HEK293 (cell line): ENCODE data around the gene GBX2.

Experiments used
- CTCF ChIA-PET: fragments of 350-600 bp; formaldehyde crosslinking; extraction: SDS; loops from one replicate; lab custom pipeline; 2021; ENCODE audit warnings: antibody characterized with exemption; lab: Yijun Ruan, JAX
- POLR2A ChIA-PET: fragments of 300-600 bp; formaldehyde crosslinking; extraction: SDS; loops from one replicate; lab custom pipeline; 2020; ENCODE audit warnings: antibody characterized with exemption, inconsistent platforms; lab: Yijun Ruan, JAX
- H3K27ac ChIP-seq: fragments of 200-500 bp; sonication (Bioruptor generic); 2 replicates; pipeline ENCODE4 v1.5.1; 2014; ENCODE audit warnings: low read depth, low read length, control low read depth, inconsistent platforms; ENCODE audit errors: extremely low read depth
- H3K36me3 ChIP-seq, 2 experiments: fragments of 200-500 bp in 1 of 2; sonication (Bioruptor generic) in 1 of 2; 1 replicate in 1 of 2; 2 replicates in 1 of 2; pipeline ENCODE4 v1.5.1; 2014 to 2017; ENCODE audit warnings: inconsistent platforms in 2 of 2, low read length in 2 of 2; ENCODE audit not compliant: control insufficient read depth in 2 of 2, insufficient read depth in 1 of 2
- H3K4me1 ChIP-seq: fragments of 200-500 bp; sonication (Bioruptor generic); 2 replicates; pipeline ENCODE4 v1.5.1; 2014; ENCODE audit warnings: mild to moderate bottlenecking, low read length, inconsistent platforms; ENCODE audit not compliant: control insufficient read depth, insufficient read depth
- H3K4me3 ChIP-seq: 2 replicates; pipeline ENCODE4 v1.5.1; 2011; ENCODE audit warnings: low read depth, mild to moderate bottlenecking, control low read depth, low read length, moderate library complexity
- H3K9me3 ChIP-seq: fragments of 200-500 bp; sonication (Bioruptor generic); 2 replicates; pipeline ENCODE4 v1.5.1; 2014; ENCODE audit warnings: low read depth, low read length, inconsistent platforms; ENCODE audit not compliant: control insufficient read depth, insufficient read depth
- GLI4 ChIP-seq: fragments of 450-650 bp; formaldehyde crosslinking; IDR thresholded peaks from 2 replicates; pipeline ENCODE4 v1.5.1; 2016; ENCODE audit warnings: missing biosample characterization, missing genetic modification characterization
- HIC1 ChIP-seq: fragments of 450-650 bp; formaldehyde crosslinking; IDR thresholded peaks from 2 replicates; pipeline ENCODE4 v1.5.1; 2016; ENCODE audit warnings: missing biosample characterization, missing genetic modification characterization
- SCRT2 ChIP-seq: fragments of 450-650 bp; formaldehyde crosslinking; IDR thresholded peaks from 2 replicates; pipeline ENCODE4 v1.5.1; 2016; ENCODE audit warnings: missing biosample characterization, missing genetic modification characterization
- SETDB1 ChIP-seq: IDR thresholded peaks from one replicate; pipeline ENCODE4 v1.6.1; 2017; ENCODE audit warnings: mild to moderate bottlenecking, low read length, moderate library complexity, mixed read lengths; ENCODE audit not compliant: insufficient read length
- TCF7L2 ChIP-seq: IDR thresholded peaks from 2 replicates; pipeline ENCODE4 v1.6.1; 2011; ENCODE audit warnings: low read depth, mild to moderate bottlenecking, inconsistent platforms, low read length, moderate library complexity, borderline replicate concordance
- TRIM28 ChIP-seq: IDR thresholded peaks from 2 replicates; pipeline ENCODE4 v1.6.1; 2011; ENCODE audit warnings: low read length, control low read depth, borderline replicate concordance
- ZBTB6 ChIP-seq: fragments of 450-650 bp; formaldehyde crosslinking; IDR thresholded peaks from 2 replicates; pipeline ENCODE4 v1.5.1; 2017; ENCODE audit warnings: missing biosample characterization, missing genetic modification characterization
- ZNF138 ChIP-seq: fragments of 450-650 bp; formaldehyde crosslinking; IDR thresholded peaks from 2 replicates; pipeline ENCODE4 v1.5.1; 2016; ENCODE audit warnings: missing biosample characterization, missing genetic modification characterization, borderline replicate concordance
- ZNF157 ChIP-seq: fragments of 450-650 bp; formaldehyde crosslinking; IDR thresholded peaks from 2 replicates; pipeline ENCODE4 v1.5.1; 2016; ENCODE audit warnings: missing biosample characterization, missing genetic modification characterization
- ZNF221 ChIP-seq: fragments of 450-650 bp; formaldehyde crosslinking; IDR thresholded peaks from 2 replicates; pipeline ENCODE4 v1.5.1; 2017; ENCODE audit warnings: missing biosample characterization, missing genetic modification characterization, borderline replicate concordance
- ZNF223 ChIP-seq: fragments of 450-650 bp; formaldehyde crosslinking; IDR thresholded peaks from 2 replicates; pipeline ENCODE4 v1.5.1; 2016; ENCODE audit warnings: missing biosample characterization, missing genetic modification characterization
- ZNF248 ChIP-seq: fragments of 450-650 bp; formaldehyde crosslinking; IDR thresholded peaks from 2 replicates; pipeline ENCODE4 v1.5.1; 2017; ENCODE audit warnings: missing biosample characterization, missing genetic modification characterization
- ZNF280D ChIP-seq: fragments of 450-650 bp; formaldehyde crosslinking; IDR thresholded peaks from 2 replicates; pipeline ENCODE4 v1.5.1; 2016; ENCODE audit warnings: missing biosample characterization, missing genetic modification characterization
- ZNF302 ChIP-seq: fragments of 450-650 bp; formaldehyde crosslinking; IDR thresholded peaks from 2 replicates; pipeline ENCODE4 v1.5.1; 2016; ENCODE audit warnings: missing biosample characterization, missing genetic modification characterization, low read depth
- ZNF433 ChIP-seq: fragments of 450-650 bp; formaldehyde crosslinking; IDR thresholded peaks from 2 replicates; pipeline ENCODE4 v1.5.1; 2016; ENCODE audit warnings: missing biosample characterization, missing genetic modification characterization, low read depth
- ZNF449 ChIP-seq: fragments of 450-650 bp; formaldehyde crosslinking; IDR thresholded peaks from 2 replicates; pipeline ENCODE4 v1.5.1; 2017; ENCODE audit warnings: missing biosample characterization, mild to moderate bottlenecking, missing genetic modification characterization, moderate library complexity
- ZNF585B ChIP-seq: fragments of 450-650 bp; formaldehyde crosslinking; IDR thresholded peaks from 2 replicates; pipeline ENCODE4 v1.5.1; 2016; ENCODE audit warnings: missing biosample characterization, missing genetic modification characterization
- ZNF701 ChIP-seq: fragments of 450-650 bp; formaldehyde crosslinking; IDR thresholded peaks from 2 replicates; pipeline ENCODE4 v1.5.1; 2016; ENCODE audit warnings: missing biosample characterization, missing genetic modification characterization
- ZNF747 ChIP-seq: fragments of 450-650 bp; formaldehyde crosslinking; IDR thresholded peaks from 2 replicates; pipeline ENCODE4 v1.5.1; 2016; ENCODE audit warnings: missing biosample characterization, missing genetic modification characterization
- ZNF768 ChIP-seq: fragments of 450-650 bp; formaldehyde crosslinking; IDR thresholded peaks from 2 replicates; pipeline ENCODE4 v1.5.1; 2018; ENCODE audit warnings: missing biosample characterization, mild to moderate bottlenecking, missing genetic modification characterization
- ZNF792 ChIP-seq: fragments of 450-650 bp; formaldehyde crosslinking; IDR thresholded peaks from 2 replicates; pipeline ENCODE4 v1.5.1; 2016; ENCODE audit warnings: missing biosample characterization, missing genetic modification characterization

The GBX2 gene

GRCh38 chr2:236193026-236193425 lies 24.8 kb upstream of the GBX2 start:
- H3K27ac ChIP-seq, result no peak overlapping the region
- H3K4me3 ChIP-seq, result no peak overlapping the region
- ChIA-PET POLR2A (no interaction called here), CTCF (interaction anchor here (1.1 to 2.8 kb wide), 2 partner anchors 12 to 16 kb away, joined by 3 to 14 read pairs; no protein-coding TSS in a partner anchor)
- H3K36me3 ChIP-seq, result no peaks in the 10 kb centered on the region; a peak in 1 of 3 replicates
- H3K9me3 ChIP-seq, result no peaks in the 10 kb centered on the region
- H3K4me1 ChIP-seq, result no peaks in the 10 kb centered on the region
- TF ChIP-seq ZNF221 (tag by site-specific recombination) (no peak), ZNF747 (tag by site-specific recombination) (no peak), ZNF302 (tag by site-specific recombination) (no peak), GLI4 (no peak), ZNF248 (tag by site-specific recombination) (no peak), ZNF223 (no peak), ZNF701 (tag by site-specific recombination) (no peak), ZNF449 (tag by site-specific recombination) (no peak), ZNF138 (tag by site-specific recombination) (no peak), ZNF768 (tag by site-specific recombination) (no peak), TCF7L2 (no peak), HIC1 (tag by site-specific recombination) (no peak), SCRT2 (tag by site-specific recombination) (no peak), ZNF433 (tag by site-specific recombination) (no peak)

- Histone ChIP-seq H3K9me3 (no peaks in the 10 kb centered on the region), H3K27ac (no peak overlapping the region), H3K4me3 (no peak overlapping the region), H3K4me1 (no peaks in the 10 kb centered on the region), H3K36me3 (no peaks in the 10 kb centered on the region; a peak in 1 of 3 replicates)
- TF ChIP-seq ZNF157 (tag by site-specific recombination) (peak; percentile 96), ZBTB6 (no peak)
- ChIA-PET POLR2A (no interaction called here), CTCF (interaction anchor here (0.9 to 2.4 kb wide), 3 partner anchors 10 to 425 kb away, joined by 3 to 9 read pairs (median 9); no protein-coding TSS in a partner anchor)
These were observed 22.5 kb upstream of the GBX2 start for GRCh38 chr2:236190674-236191073.

GRCh38 chr2:236184701-236185100 lies 16.5 kb upstream of the GBX2 start:
- Histone ChIP-seq H3K27ac (no peak overlapping the region), H3K4me3 (no peak overlapping the region), H3K4me1 (peaks cover 1% of the 10 kb centered on the region; the same call in 1 of the 2 replicates), H3K9me3 (no peaks in the 10 kb centered on the region), H3K36me3 (no peaks in the 10 kb centered on the region; a peak in 1 of 3 replicates)
- ChIA-PET CTCF (interaction anchor here (8.2 kb wide), 1 partner anchor 405 kb away, joined by 146 read pairs; no protein-coding TSS in a partner anchor), POLR2A (no interaction called here)
- peak; percentile 94 for TF ChIP-seq ZNF585B
- TF ChIP-seq TRIM28, result peak; percentile 65; the same call in 1 of the 2 replicates
- no peak for TF ChIP-seq ZNF280D (tag by site-specific recombination)
- peak; percentile 48 for TF ChIP-seq SETDB1
- TF ChIP-seq ZNF792 (tag by site-specific recombination), result no peak
